Astrocyte (in vitro differentiated cells and primary cell): ENCODE results near the gene PLCD3. TPM values are rescaled to one million over a fixed set of nuclear protein-coding genes. Genes with fewer than 3 reads are reported as not detected.

Source experiments
- DNase-seq: peaks from one replicate; pipeline ENCODE4 v3.0.0-alpha.2; 2010; ENCODE audit warnings: low read depth
- FAIRE-seq: peaks from 2 replicates; lab custom pipeline; 2011; peaks lifted over from hg19 to GRCh38; lab: Jason Lieb, UNC
- H2AFZ ChIP-seq: 2 replicates; pipeline ENCODE4 v1.6.0; 2012; ENCODE audit warnings: low read depth, low read length, inconsistent platforms
- H3K27ac ChIP-seq: 2 replicates; pipeline ENCODE4 v1.5.1; 2011; ENCODE audit warnings: low read depth, low read length, inconsistent platforms
- H3K27me3 ChIP-seq: 2 replicates; pipeline ENCODE4 v1.6.0; 2011; ENCODE audit warnings: low read length, inconsistent platforms; ENCODE audit not compliant: insufficient read depth
- H3K36me3 ChIP-seq: 2 replicates; pipeline ENCODE4 v1.5.1; 2011; ENCODE audit warnings: low read length, inconsistent platforms; ENCODE audit not compliant: insufficient read depth
- H3K4me1 ChIP-seq: 2 replicates; pipeline ENCODE4 v1.5.1; 2011; ENCODE audit warnings: low read length, inconsistent platforms; ENCODE audit not compliant: insufficient read depth
- H3K4me2 ChIP-seq: 2 replicates; pipeline ENCODE4 v1.6.0; 2012; ENCODE audit warnings: low read length, inconsistent platforms
- H3K4me3 ChIP-seq: 2 replicates; pipeline ENCODE4 v1.5.1; 2011; ENCODE audit warnings: low read depth, mild to moderate bottlenecking, low read length, inconsistent platforms; ENCODE audit not compliant: insufficient read depth
- H3K79me2 ChIP-seq: 2 replicates; pipeline ENCODE4 v1.6.0; 2012; ENCODE audit warnings: mild to moderate bottlenecking, low read length, inconsistent platforms; ENCODE audit not compliant: insufficient read depth
- H3K9ac ChIP-seq: 2 replicates; pipeline ENCODE4 v1.6.0; 2012; ENCODE audit warnings: mild to moderate bottlenecking, low read length, inconsistent platforms
- H3K9me3 ChIP-seq: 2 replicates; pipeline ENCODE4 v1.5.1; 2012; ENCODE audit warnings: low read depth, mild to moderate bottlenecking, low read length, inconsistent platforms; ENCODE audit not compliant: insufficient read depth
- H4K20me1 ChIP-seq: 2 replicates; pipeline ENCODE4 v1.6.0; 2012; ENCODE audit warnings: low read length, inconsistent platforms; ENCODE audit not compliant: insufficient read depth
- H3K27ac Mint-ChIP-seq: one replicate; pipeline ENCODE4 v1.8.0; 2021; ENCODE audit warnings: mild to moderate bottlenecking, mixed read lengths; ENCODE audit not compliant: unreplicated experiment
- H3K27me3 Mint-ChIP-seq: one replicate; pipeline ENCODE4 v1.8.0; 2021; ENCODE audit warnings: low read depth, mixed read lengths; ENCODE audit not compliant: unreplicated experiment
- H3K36me3 Mint-ChIP-seq: one replicate; pipeline ENCODE4 v1.8.0; 2021; ENCODE audit warnings: low read depth, mixed read lengths; ENCODE audit not compliant: unreplicated experiment
- H3K4me1 Mint-ChIP-seq: one replicate; pipeline ENCODE4 v1.8.0; 2021; ENCODE audit warnings: low read depth, mixed read lengths; ENCODE audit not compliant: unreplicated experiment
- H3K4me3 Mint-ChIP-seq: one replicate; pipeline ENCODE4 v1.8.0; 2021; ENCODE audit warnings: mild to moderate bottlenecking, moderate library complexity, mixed read lengths; ENCODE audit not compliant: unreplicated experiment
- H3K9me3 Mint-ChIP-seq: one replicate; pipeline ENCODE4 v1.8.0; 2021; ENCODE audit warnings: mild to moderate bottlenecking, mixed read lengths; ENCODE audit not compliant: unreplicated experiment
- EZH2 ChIP-seq: IDR thresholded peaks from 2 replicates; pipeline ENCODE4 v1.6.1; 2012; ENCODE audit warnings: mild to moderate bottlenecking, low read length, inconsistent platforms; ENCODE audit not compliant: insufficient read depth
- total RNA-seq: library from RNA; stranded (reverse); gene quantifications from 2 replicates; pipeline ENCODE4 v1.2.1, GENCODE V29; 2021
- TF ChIP-seq, protein P1 (sequence below): IDR thresholded peaks from 2 replicates; pipeline ENCODE4 v1.5.1; 2011; ENCODE audit warnings: low read depth, mild to moderate bottlenecking, inconsistent platforms, low read length, moderate library complexity; ENCODE audit not compliant: insufficient read depth

PLCD3 gene
- total RNA-seq, 1 donor from 2014 or later = 92.0 TPM

DNA sequence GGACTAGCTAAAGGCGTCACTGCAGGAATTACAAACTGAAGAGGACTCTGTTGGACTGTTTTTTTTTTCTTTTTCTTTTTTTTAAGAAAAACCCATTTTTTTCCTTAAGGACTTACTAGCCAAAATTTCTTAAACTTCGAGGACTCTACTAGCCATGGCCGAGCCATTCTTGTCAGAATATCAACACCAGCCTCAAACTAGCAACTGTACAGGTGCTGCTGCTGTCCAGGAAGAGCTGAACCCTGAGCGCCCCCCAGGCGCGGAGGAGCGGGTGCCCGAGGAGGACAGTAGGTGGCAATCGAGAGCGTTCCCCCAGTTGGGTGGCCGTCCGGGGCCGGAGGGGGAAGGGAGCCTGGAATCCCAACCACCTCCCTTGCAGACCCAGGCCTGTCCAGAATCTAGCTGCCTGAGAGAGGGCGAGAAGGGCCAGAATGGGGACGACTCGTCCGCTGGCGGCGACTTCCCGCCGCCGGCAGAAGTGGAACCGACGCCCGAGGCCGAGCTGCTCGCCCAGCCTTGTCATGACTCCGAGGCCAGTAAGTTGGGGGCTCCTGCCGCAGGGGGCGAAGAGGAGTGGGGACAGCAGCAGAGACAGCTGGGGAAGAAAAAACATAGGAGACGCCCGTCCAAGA is 16.8 kb upstream of the PLCD3 start:
- Histone ChIP-seq H3K27me3 (no peaks in the 10 kb centered on the region), H3K79me2 (peaks cover 36% of the 10 kb centered on the region), H3K36me3 (no peaks in the 10 kb centered on the region), H2AFZ (no peak overlapping the region), H3K9ac (peak overlapping the region; percentile 91), H4K20me1 (peaks cover 34% of the 10 kb centered on the region), H3K4me2 (peak overlapping the region; percentile 94), H3K4me1 (peaks cover 18% of the 10 kb centered on the region), H3K4me3 (peak overlapping the region; percentile 94), H3K27ac (peak overlapping the region; percentile 77), H3K9me3 (no peaks in the 10 kb centered on the region)
- TF ChIP-seq, protein P1, sequence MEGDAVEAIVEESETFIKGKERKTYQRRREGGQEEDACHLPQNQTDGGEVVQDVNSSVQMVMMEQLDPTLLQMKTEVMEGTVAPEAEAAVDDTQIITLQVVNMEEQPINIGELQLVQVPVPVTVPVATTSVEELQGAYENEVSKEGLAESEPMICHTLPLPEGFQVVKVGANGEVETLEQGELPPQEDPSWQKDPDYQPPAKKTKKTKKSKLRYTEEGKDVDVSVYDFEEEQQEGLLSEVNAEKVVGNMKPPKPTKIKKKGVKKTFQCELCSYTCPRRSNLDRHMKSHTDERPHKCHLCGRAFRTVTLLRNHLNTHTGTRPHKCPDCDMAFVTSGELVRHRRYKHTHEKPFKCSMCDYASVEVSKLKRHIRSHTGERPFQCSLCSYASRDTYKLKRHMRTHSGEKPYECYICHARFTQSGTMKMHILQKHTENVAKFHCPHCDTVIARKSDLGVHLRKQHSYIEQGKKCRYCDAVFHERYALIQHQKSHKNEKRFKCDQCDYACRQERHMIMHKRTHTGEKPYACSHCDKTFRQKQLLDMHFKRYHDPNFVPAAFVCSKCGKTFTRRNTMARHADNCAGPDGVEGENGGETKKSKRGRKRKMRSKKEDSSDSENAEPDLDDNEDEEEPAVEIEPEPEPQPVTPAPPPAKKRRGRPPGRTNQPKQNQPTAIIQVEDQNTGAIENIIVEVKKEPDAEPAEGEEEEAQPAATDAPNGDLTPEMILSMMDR = peak; percentile 48
- no peak for TF ChIP-seq EZH2
- H3K27ac Mint-ChIP-seq = peak overlapping the region; percentile 88
- peaks cover 9% of the 10 kb centered on the region for H3K4me1 Mint-ChIP-seq
- H3K4me3 Mint-ChIP-seq = peak overlapping the region; percentile 98
- H3K36me3 Mint-ChIP-seq = peaks cover 3% of the 10 kb centered on the region
- DNase-seq (peak; percentile 62), FAIRE-seq (no peak)
- no peaks in the 10 kb centered on the region for H3K27me3 Mint-ChIP-seq
- H3K9me3 Mint-ChIP-seq = no peaks in the 10 kb centered on the region

DNA sequence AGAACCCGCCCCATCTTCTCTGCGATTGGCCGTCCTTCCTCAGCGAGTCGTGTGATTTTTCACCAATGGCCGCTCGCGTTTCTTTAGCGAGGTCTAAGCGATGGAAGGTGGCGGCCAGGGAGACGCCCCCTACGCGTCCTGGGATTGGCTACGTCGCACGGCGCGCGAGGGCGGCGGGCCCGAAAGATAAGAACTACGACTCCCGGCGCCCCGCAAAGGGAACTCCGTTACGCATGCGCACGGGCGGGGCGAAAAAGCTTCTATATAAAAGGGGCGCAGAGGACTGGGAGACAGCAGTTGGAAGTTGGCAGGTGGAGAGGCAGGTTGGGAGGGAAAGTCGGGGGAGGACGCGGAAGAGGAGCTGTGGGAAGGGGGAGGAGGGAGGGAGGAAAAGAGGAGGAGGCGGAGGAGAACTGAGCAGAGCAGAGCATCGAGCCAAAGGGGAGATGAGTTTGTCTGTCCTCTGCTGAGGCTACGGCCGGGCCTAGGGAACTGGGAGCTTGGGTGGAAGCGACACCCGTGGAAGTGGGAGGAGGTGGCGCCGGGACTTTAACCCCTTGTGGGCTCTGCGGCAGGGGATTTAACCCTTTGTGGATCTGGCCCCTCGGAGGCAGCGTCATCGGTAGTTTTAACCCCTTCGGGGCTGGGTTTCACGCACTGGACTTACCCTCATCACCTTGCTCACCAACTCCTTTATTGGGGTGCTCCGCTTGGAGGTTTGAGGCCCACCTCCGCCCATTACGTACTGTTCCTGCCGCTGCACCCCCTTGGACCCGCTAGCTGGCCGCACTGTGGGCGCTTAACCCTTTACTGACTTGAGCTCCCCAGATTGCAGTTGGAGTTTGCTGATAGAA is 16.1 kb upstream of the PLCD3 start, which contains the start of gene HEXIM1:
Gene HEXIM1, plus strand, starts transcription at position 293 of the 854 bp plus-strand sequence. CDS start 716 bp downstream, outside the sequence.
- no peaks in the 10 kb centered on the region for H3K27me3 Mint-ChIP-seq
- H3K36me3 ChIP-seq = no peaks in the 10 kb centered on the region
- H3K79me2 ChIP-seq = peaks cover 36% of the 10 kb centered on the region
- H3K36me3 Mint-ChIP-seq = peaks cover 3% of the 10 kb centered on the region
- peak within 1 kb of the TSS; percentile 98 for H3K4me3 Mint-ChIP-seq
- peaks cover 22% of the 10 kb centered on the region for H3K4me1 ChIP-seq
- H3K9me3 ChIP-seq = no peaks in the 10 kb centered on the region
- peak within 1 kb of the TSS; percentile 94 for H3K4me3 ChIP-seq
- H3K4me1 Mint-ChIP-seq = peaks cover 9% of the 10 kb centered on the region
- no peak for TF ChIP-seq EZH2
- TF ChIP-seq, protein P1 = no peak
- H3K27me3 ChIP-seq = no peaks in the 10 kb centered on the region
- peak within 1 kb of the TSS; percentile 99 for H3K27ac ChIP-seq
- peak within 1 kb of the TSS; percentile 79 for H2AFZ ChIP-seq
- peaks cover 34% of the 10 kb centered on the region for H4K20me1 ChIP-seq
- H3K27ac Mint-ChIP-seq = peak within 1 kb of the TSS; percentile 100
- no peaks in the 10 kb centered on the region for H3K9me3 Mint-ChIP-seq
- H3K4me2 ChIP-seq = peak within 1 kb of the TSS; percentile 94
- peak; percentile 99 for DNase-seq
- H3K9ac ChIP-seq = peak within 1 kb of the TSS; percentile 97
- FAIRE-seq = no peak
